Fibroblast of lung (primary cell): ENCODE data around the gene SLC9B2. TPM values are rescaled to one million over a fixed set of nuclear protein-coding genes. Genes with fewer than 3 reads are reported as not detected.

Experiments used
- DNase-seq, 2 donors: peaks; one replicate each; pipeline versions ENCODE4 v3.0.0 to v3.0.0-alpha.2; 2010; ENCODE audit warnings: low read depth in 2 of 2
- H2AFZ ChIP-seq: 2 replicates; pipeline ENCODE4 v1.5.1; 2012; ENCODE audit warnings: low read length, control low read depth, inconsistent platforms
- H3K27ac ChIP-seq: 2 replicates; pipeline ENCODE4 v1.5.1; 2011; ENCODE audit warnings: low read length, control low read depth; ENCODE audit not compliant: insufficient read depth
- H3K27me3 ChIP-seq: 2 replicates; pipeline ENCODE4 v1.5.1; 2011; ENCODE audit warnings: mild to moderate bottlenecking, low read length; ENCODE audit not compliant: control insufficient read depth, insufficient read depth
- H3K36me3 ChIP-seq: 2 replicates; pipeline ENCODE4 v1.5.1; 2011; ENCODE audit warnings: low read length; ENCODE audit not compliant: control insufficient read depth, insufficient read depth
- H3K4me1 ChIP-seq: 2 replicates; pipeline ENCODE4 v1.5.1; 2011; ENCODE audit warnings: low read length; ENCODE audit not compliant: control insufficient read depth, insufficient read depth; ENCODE audit errors: extremely low read depth
- H3K4me2 ChIP-seq: 2 replicates; pipeline ENCODE4 v1.5.1; 2011; ENCODE audit warnings: low read length, control low read depth; ENCODE audit not compliant: insufficient read depth; ENCODE audit errors: extremely low read depth
- H3K4me3 ChIP-seq, 4 experiments: fragments of 200-600 bp in 1 of 4; sonication (generic) in 1 of 4; replicated peaks in 1 of 4; 2 replicates each; pipeline ENCODE4 v1.5.1; 2011 to 2016; ENCODE audit warnings: low read length in 4 of 4, low read depth in 3 of 4, mild to moderate bottlenecking in 3 of 4, control low read depth in 2 of 4, inconsistent platforms in 1 of 4, mixed read lengths in 1 of 4; ENCODE audit not compliant: insufficient read depth in 1 of 4; ENCODE audit errors: control extremely low read depth in 1 of 4
- H3K79me2 ChIP-seq: 2 replicates; pipeline ENCODE4 v1.5.1; 2012; ENCODE audit warnings: mild to moderate bottlenecking, low read length, inconsistent platforms; ENCODE audit not compliant: control insufficient read depth, insufficient read depth
- H3K9ac ChIP-seq: 2 replicates; pipeline ENCODE4 v1.5.1; 2011; ENCODE audit warnings: mild to moderate bottlenecking, low read length, control low read depth; ENCODE audit not compliant: insufficient read depth
- H3K9me3 ChIP-seq: 2 replicates; pipeline ENCODE4 v1.5.1; 2012; ENCODE audit warnings: low read depth, low read length; ENCODE audit not compliant: control insufficient read depth, insufficient read depth
- H4K20me1 ChIP-seq: 2 replicates; pipeline ENCODE4 v1.5.1; 2011; ENCODE audit warnings: low read length; ENCODE audit not compliant: control insufficient read depth, insufficient read depth; ENCODE audit errors: extremely low read depth
- CTCF ChIP-seq, 2 donors: IDR thresholded peaks in 1 of 2; conservative IDR thresholded peaks in 1 of 2; 1 replicate in 1 of 2; 2 replicates in 1 of 2; pipeline ENCODE4 v1.5.1; 2011 to 2012; ENCODE audit warnings: low read length in 2 of 2, control low read depth in 1 of 2, inconsistent platforms in 1 of 2, low read depth in 1 of 2, mild to moderate bottlenecking in 1 of 2
- EZH2 ChIP-seq: IDR thresholded peaks from 2 replicates; pipeline ENCODE4 v1.5.1; 2012; ENCODE audit warnings: low read length, control low read depth, mild to moderate bottlenecking; ENCODE audit errors: missing control alignments
- polyA plus RNA-seq, 2 donors: library from polyadenylated mRNA; depleted of rRNA in 1 of 2; stranded (reverse) in 1 of 2; unstranded in 1 of 2; fragments of >200 nt; gene quantifications; 2 replicates each; pipeline ENCODE4 v1.2.1, GENCODE V29; 2011 to 2012; ENCODE audit warnings: missing spikeins in 1 of 2
- total RNA-seq: library from RNA; depleted of rRNA; stranded (reverse); fragments of >200 nt; gene quantifications from 2 replicates; pipeline ENCODE4 v1.2.1, GENCODE V29; 2014

The SLC9B2 gene
- total and polyA plus RNA-seq, 2 donors (not counting 1 experiment from before 2014, with no cell fraction given), result 14.8 to 17.5 TPM

GRCh38 chr4:103019308-103020124 lies 57.0 kb downstream of the SLC9B2 start, which contains the start of gene SLC9B1:
TSS of gene SLC9B1 (minus strand) at chr4:103019705. CDS start at chr4:102991711, 27,994 bp downstream.
- Histone ChIP-seq H3K79me2 (no peaks in the 10 kb centered on the region), H3K9me3 (no peaks in the 10 kb centered on the region), H3K4me2 (peak within 1 kb of the TSS; percentile 98), H3K4me3 (peak within 1 kb of the TSS; percentile 55 to 78 (median 60)), H3K4me1 (peaks cover 2% of the 10 kb centered on the region), H4K20me1 (no peaks in the 10 kb centered on the region), H3K36me3 (no peaks in the 10 kb centered on the region), H3K27ac (peak within 1 kb of the TSS; percentile 96), H3K27me3 (no peaks in the 10 kb centered on the region), H3K9ac (peak within 1 kb of the TSS; percentile 77), H2AFZ (peak within 1 kb of the TSS; percentile 99)
- TF ChIP-seq CTCF (conservative IDR thresholded peaks at IDR 0.05 in 1 of 2, IDR thresholded peaks at IDR 0.05 in 1 of 2; ENCODE audit: low read depth in 1 of 2, low read length in 2 of 2) (no peak), EZH2 (no peak)
- DNase-seq, result peak; percentile 96 to 99

DNA sequence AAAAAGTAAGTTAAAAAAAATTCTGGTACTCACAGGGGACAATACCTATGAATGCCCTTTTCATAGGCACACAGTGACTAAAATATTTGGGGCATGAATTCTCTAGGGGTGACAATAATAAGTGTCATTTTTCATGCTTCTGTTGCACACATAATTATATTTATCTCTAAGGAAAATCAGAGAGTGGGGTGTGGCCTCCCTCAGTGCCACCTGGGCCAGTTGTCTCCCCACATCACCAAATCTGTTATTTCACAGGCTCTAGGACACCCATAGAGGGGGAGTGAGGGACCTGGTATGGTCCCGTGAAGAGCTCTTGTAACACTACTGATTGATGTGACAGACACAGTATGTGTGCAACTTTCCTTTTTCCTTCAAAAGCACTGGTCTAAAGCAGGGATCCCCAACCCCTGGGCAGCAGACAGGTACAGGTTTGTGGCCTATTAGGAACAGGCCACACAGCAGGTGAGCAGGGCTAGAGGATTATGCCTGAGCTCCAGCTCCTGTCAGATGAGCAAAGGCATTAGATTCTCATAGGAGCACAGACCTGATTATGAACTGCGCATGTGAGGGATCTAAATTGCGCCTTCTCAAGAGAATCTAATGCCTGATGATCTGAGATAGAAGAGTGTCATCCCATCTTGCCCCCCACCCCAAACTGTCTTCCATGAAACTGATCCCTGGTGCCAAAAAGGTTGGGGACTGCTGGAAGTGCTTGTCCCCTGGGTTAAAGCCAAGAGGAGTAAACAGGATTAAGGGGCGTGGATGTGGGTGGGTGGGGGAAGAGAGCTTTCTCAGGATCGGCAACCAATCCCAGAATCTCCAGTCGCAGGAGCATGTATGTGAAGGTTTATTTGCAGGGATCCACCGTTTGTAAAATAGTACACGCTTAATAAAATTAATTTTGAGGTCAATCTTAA lies 57.9 kb downstream of the SLC9B2 start:
- Histone ChIP-seq H3K4me2 (peak overlapping the region; percentile 81), H3K36me3 (no peaks in the 10 kb centered on the region), H4K20me1 (no peaks in the 10 kb centered on the region), H2AFZ (peak overlapping the region; percentile 77), H3K9ac (peak overlapping the region; percentile 77), H3K79me2 (no peaks in the 10 kb centered on the region), H3K9me3 (no peaks in the 10 kb centered on the region), H3K4me3 (peak overlapping the region; percentile 47 to 78 (median 56)), H3K27me3 (no peaks in the 10 kb centered on the region), H3K4me1 (peaks cover 2% of the 10 kb centered on the region), H3K27ac (peak overlapping the region; percentile 96)
- DNase-seq, result peak in 1 of 2 donors; percentile 59
- TF ChIP-seq CTCF (conservative IDR thresholded peaks at IDR 0.05 in 1 of 2, IDR thresholded peaks at IDR 0.05 in 1 of 2; ENCODE audit: low read depth in 1 of 2, low read length in 2 of 2), result no peak
- no peak for TF ChIP-seq EZH2

GRCh38 chr4:103012551-103012950 lies 64.0 kb downstream of the SLC9B2 start:
- Histone ChIP-seq H3K27me3 (no peaks in the 10 kb centered on the region), H3K4me3 (no peak overlapping the region), H4K20me1 (no peaks in the 10 kb centered on the region), H3K9me3 (no peaks in the 10 kb centered on the region), H3K4me2 (no peak overlapping the region), H3K36me3 (no peaks in the 10 kb centered on the region), H3K79me2 (no peaks in the 10 kb centered on the region), H3K27ac (no peak overlapping the region), H3K9ac (no peak overlapping the region), H3K4me1 (no peaks in the 10 kb centered on the region), H2AFZ (no peak overlapping the region)
- peak in 1 of 2 donors; percentile 17 for DNase-seq
- TF ChIP-seq EZH2 (no peak), CTCF (conservative IDR thresholded peaks at IDR 0.05 in 1 of 2, IDR thresholded peaks at IDR 0.05 in 1 of 2; ENCODE audit: low read depth in 1 of 2, low read length in 2 of 2) (no peak)
